ENCODE results near the gene STAG1.
"Not testable (repeated sequence)": the region's sequence is repeated elsewhere in the genome, so short reads cannot be mapped to it uniquely, and the experiment has no call there.

Gene STAG1

DNA sequence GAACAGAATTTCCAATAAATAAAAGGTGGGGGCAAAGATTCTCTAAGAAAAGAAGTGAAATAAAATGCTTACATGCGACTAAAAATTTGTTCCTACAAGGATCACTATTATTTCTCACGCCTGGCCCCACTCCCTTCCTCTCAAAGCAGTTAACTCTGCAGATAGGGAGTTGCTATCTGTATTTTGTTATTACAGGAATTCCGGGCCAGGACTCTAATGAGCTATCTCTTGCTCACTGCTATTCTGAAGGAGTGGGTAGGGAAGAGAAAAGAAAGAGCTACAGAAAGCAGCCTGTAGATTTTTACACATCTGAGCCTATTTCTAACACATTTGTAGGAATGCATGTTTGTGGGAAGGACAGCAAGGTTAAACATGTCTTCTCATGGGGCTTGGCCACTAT, 361.6 kb downstream of the STAG1 start:
- DNase-seq (ENCODE audit: low read depth) = no peak

DNA sequence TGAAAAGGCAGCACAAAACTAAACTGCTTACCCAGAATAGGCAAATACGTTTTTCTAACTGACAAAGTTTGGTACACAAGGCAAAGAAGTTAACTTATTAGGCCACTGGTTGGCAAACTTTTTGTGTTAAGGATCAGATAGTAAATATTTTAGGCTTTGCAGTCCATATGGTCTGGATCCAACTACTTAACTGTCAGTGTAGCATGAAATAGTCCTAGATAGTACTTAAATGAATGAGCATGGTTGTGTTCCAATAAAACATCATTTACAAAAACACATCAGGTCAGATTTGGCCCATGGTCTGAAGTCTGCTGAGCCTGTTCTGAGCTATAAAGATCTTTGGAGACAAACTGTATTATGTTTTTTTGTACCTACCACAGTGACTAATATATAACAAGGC, 365.1 kb downstream of the STAG1 start:
- no peak for DNase-seq (ENCODE audit: low read depth)

DNA sequence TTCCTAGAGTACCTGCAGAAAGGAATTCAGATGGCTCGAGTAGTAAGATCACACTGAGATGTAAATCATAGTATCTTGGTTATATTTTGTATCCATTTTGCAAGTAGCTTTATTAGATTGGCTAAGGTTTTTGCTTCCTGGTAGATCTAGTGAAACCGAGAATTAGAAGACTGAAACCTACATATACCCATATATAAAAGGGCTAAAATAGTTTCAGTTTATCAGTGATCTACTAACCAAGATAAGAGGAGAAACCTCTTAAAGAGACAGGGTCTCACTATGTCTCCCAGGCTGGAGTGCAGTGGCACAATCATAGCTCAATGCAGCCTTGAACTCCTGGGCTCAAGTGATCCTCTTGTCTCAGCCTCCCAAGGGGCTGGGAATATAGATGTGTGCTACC, 366.7 kb downstream of the STAG1 start:
- no peak for DNase-seq (ENCODE audit: low read depth)

DNA sequence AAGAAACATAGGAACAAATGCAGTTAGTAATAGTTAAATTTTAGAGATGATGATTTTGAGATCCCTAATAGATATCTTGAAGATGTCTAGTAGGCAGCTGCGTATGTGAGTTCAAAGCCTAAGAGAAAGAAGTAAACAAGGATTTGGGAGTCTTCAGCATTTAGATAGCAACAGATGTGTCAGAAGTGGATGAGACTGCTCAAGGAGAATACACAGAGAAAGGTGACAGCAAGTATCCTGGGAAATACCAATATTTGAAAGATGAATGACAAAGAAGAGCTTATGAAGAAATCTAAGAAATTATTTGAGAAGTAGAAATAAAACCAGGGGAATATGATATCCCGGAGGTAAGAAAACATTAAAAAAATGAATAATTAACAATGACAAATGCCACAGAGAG, 371.1 kb downstream of the STAG1 start:
- DNase-seq (ENCODE audit: low read depth) = no peak

DNA sequence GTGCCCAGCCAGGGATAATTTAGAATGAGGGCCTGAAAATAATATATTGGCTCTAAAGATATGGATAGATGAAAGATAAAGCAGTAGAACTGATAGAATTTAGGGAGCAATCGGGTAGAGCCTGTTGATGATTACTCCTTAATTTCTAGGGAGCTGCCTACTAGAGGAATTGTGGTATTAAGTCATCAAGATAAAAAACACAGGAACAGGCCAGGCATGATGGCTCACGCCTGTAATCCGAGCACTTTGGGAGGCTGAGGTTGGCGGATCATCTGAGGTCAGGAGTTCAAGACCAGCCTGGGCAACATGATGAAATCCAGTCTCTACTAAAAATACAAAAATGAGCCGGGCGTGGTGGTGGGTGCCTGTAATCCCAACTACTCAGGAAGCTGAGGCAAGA, 371.6 kb downstream of the STAG1 start:
- no peak for DNase-seq (ENCODE audit: low read depth)

DNA sequence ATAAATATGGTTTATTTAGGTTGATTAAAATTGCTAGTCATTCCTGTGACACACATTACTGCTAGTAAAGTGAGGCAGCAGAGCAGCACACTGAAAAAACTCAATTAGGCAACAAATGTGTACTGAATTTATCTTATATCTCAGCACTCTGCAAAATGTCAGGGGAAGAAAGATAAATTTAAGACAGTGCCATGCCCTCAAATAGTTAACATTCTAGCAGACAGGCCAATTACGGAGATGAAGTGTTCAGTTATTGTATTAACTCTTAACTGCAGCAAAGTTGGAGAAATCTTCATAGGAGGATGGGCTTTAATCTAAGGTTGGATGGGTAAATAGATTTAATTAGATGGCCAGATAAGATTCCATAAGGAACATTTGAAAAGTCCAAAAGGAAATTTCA, 374.2 kb downstream of the STAG1 start:
- DNase-seq (ENCODE audit: low read depth) = no peak

DNA sequence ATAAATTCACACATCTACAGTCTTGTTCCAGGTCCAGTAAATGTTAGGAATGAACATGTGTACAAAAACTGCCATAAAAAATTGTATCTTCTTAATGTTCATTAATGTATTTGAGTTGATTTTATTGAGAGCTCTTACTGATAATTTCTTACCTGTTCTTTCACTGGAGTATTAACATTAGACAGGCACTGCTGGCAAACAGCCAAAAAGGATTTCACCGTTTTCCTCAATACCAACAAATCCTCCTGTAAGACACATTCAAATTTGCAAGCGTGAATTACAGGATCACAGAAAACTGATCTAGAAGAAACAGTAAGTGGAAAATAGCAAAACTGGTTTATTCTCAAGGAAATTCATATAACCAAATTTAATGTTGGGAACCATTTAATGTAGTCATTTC, 374.7 kb downstream of the STAG1 start:
- no peak for DNase-seq (ENCODE audit: low read depth)

DNA sequence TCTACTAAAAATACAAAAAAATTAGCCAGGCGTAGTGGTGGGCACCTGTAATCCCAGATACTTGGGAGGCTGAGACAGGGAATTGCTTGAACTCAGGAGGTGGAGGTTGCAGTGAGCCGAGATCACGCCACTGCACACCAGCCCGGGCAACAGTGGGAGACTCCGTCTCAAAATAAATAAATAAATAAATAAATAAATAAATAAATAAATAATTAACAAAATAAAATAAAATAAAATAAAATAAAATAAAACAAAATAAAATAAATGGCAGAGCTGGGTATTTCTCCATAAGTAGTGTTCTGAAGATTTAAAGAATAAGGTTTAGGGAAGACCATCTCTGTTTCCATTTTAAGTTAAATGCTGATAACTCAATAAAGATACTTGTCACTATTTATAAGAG, 376.4 kb downstream of the STAG1 start:
- DNase-seq (ENCODE audit: low read depth) = not testable (repeated sequence)

DNA sequence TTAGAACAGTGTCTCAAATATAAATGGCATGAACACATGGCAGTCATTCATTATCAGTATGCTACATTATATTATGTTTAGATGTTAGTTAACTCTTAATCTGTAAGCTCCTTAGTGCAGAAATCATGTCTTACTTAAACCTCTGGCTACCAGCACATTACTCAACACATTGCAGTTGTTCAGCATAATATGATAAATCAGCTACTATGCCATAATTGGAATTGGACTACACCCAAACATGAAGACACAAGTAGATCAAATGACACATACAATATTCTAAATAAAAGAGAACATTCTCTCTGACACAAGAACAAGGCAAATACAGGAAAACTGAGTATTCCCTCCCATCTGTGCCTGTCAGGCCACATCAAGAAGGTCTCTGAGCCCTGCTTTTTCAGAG, 385.9 kb downstream of the STAG1 start:
- no peak for DNase-seq (ENCODE audit: low read depth)

DNA sequence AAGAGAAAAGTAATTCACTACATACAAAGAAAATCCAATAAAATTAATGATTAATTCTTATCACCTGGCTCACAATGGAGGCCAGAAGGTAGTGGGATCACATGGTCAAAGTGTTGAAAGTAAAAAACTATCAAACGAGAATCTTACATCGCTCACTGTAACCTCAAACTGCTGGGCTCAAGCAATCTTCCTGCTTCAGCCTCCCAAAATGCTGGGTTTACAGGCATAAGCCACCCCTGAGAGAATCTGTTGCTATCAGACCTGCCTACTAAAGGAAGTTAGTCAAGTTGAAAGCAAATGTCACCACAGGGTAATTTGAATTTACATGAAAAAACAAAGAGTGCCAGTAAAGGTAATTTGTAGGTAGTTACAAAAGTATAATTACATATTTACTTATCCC, 398.7 kb downstream of the STAG1 start:
- DNase-seq (ENCODE audit: low read depth) = no peak

DNA sequence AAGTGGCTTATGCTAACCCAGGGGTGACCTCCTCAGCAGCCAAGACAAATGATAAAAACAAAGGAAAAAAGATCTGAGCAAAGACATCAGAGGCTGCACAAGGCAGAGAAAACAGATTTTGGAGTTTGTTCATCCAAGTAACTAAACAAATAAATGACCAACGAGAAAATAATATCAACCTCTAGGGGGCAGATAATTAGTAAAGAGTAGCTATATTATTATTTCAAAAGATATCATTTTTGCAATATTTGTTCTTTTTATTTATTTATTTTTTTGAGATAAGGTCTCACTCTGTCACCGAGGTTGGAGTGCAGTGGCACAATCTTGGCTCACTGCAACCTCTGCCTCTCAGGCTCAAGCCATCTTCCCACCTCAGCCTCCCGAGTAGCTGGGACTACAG, 400.3 kb downstream of the STAG1 start:
- DNase-seq (ENCODE audit: low read depth) = no peak

DNA sequence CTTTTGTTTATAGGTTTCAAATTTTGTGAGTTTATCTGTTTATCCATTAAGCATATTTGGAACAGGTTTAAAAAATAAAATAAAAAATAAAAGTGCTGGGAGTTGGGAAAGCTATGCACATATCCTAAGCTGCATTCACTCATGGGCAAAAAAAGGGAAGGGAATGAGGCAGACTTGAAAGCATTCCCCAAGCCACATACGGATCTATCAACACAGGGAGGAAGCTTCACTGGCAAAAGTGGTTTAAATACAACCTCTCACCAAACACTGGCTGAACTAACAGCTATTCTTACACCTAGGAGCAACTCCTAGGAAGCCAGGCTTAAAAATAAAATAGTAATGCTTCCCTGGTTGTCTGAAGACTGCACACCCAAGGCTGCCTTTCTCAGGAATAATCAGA, 400.8 kb downstream of the STAG1 start:
- DNase-seq (ENCODE audit: low read depth) = no peak

DNA sequence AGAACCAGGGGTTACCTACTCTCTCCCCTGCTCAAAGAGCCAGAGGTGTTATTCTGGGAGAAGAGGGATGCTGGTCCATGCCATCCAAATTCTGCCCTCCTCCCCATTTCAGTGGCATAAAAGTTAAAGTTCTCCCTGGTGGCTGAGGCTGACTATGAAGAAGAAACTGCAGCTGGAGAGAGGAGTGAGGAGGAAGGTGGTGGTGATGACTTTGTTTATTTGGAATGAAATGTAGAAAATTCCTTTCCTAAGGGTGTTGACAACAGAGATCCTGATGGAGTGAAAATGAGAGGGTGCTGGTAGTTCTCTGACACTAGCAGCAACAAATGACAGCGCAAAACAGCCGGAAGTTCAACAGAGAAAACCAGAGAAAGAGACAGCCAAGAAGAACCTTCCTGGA, 401.6 kb downstream of the STAG1 start:
- DNase-seq (ENCODE audit: low read depth) = no peak

DNA sequence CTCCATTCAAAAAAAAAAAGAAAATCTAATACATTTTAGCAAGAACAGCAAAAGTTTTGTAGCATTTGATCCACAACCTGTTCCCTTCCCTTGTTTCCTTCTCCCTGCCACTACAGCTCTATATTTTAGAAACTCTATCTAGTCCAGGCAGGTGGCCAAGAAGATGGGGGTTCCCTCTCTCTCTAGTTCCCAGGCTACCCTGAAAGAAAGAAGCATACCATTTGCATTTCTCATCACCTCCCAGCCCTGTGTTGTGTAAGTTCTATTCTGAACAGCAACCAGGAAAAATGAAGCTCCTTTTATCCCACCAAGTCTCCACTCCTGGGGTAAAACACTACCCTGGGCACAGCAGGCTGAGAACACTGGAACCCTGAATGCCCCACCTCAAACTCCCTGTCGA, 402.0 kb downstream of the STAG1 start:
- DNase-seq (ENCODE audit: low read depth) = no peak

DNA sequence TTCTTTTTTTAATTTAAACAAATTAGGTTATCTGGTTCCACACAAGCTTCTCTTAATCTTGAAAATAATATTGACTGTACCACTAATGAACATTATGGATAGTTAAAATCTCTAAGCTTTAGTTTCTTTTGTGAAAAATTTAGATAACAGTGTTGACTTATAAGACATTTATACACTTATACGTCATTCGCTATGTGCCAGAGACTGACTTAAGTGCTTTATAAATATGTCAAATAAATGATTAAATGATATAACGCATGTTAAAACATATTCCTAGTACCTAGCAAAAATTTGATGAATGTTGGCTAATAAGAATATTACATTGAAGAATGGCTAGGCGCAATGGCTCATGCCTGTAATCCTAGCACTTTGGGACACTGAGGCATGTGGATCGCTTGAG, 405.7 kb downstream of the STAG1 start:
- DNase-seq (ENCODE audit: low read depth) = no peak

DNA sequence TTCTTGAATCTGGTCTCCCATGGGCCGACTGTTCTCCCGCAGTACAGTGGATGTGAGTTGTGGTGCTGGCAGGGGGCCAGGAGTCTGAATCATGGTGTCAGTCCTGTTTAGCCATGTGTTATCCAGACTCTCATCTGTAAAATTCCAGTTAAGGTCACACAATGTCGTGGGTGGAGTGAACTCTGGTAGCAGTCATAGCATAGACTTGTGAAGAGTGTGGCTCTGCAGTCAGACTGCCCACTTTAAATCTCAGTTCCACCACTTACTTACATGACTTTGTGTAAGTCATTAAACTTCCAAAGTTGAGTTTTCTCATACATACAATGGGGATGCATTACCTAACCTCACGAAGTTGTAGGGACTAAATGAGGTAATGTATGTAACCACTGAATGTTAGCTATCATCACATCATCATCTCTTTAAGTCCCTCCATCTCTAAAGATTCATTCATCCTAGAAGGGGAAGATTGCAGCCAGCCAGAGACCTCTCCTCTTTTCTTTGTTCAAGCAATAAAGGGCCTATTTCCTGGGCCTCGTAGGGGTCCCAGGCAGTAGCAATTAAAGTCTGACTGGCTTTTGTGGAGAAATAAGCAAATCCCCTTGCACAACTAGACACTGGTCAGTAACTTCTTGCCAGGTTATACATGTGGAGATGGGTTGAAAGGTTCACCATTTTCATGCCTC, 408.2 kb downstream of the STAG1 start:
- DNase-seq (ENCODE audit: low read depth) = no peak

DNA sequence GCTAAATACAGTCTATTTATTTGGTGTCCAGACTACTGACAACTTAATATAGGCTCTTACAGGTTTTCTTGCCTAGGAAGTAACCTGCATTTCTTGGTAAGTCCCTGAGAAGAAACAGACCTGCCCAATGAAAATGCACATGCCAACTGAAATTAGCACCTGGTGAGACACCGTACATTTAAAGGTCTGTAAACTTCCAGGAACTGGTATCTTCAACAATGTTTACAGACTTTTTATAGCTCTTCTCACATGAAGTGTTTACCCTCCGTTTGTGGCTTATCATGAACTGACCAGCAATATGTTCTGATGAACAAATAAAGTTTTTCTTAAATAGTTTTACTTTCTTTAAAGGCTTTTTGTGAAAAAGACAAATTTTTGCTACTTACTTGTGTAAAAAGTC, 408.7 kb downstream of the STAG1 start:
- no peak for DNase-seq (ENCODE audit: low read depth)

DNA sequence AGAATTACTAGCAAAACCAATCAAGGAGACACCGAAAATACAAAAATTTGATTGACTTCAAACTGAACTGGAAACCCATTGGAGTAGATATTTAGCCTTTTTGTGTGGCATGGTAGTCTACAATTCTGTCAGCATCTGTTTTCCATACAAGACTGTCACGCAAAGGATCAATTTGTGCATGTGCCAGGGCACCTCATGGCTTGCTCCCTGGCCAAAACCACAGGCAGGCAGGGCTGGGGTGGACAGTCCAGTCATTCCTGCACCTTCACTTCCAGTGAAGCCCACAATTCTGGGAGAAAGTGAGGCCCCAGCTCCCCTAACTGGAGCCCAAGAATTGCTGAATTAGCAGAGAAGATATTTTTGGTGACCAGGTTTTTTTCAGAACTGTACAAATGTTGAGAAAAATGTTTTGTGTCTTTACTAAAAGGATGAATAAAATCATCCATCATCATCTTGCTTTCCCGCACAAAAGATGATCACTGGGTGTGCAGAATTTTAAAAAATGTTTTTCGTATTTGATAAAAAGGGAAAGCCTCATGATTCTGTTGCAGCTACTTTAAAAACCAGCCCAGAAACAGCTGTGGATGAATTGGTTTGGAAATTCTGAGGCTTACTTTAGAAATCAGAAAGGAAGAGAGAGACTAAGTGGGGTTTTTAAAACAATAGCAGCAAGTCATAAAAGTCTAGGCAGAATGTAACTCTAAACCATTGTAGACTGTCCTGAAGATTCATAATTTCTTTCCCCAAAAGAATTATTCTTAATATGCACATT, 415.7 kb downstream of the STAG1 start:
- no peak for DNase-seq (ENCODE audit: low read depth)

DNA sequence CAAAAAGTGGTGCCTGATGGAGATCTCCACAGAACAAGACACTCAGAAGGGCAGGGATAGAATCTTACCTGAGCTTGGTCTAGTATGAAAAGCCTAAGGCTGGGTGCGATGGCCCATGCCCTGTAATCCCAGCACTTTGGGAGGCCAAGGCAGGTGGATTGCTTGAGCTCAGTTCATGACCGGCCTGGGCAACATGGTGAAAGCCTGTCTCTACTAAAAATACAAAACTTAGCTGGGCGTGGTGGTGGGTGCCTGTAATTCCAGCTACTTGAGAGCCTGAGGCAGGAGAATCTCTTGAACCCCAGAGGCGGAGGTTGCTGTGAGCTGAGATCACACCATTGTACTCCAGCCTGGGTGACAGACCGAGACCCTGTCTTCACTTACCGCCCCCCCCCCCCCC, 417.5 kb downstream of the STAG1 start:
- DNase-seq (ENCODE audit: low read depth) = not testable (repeated sequence)

DNA sequence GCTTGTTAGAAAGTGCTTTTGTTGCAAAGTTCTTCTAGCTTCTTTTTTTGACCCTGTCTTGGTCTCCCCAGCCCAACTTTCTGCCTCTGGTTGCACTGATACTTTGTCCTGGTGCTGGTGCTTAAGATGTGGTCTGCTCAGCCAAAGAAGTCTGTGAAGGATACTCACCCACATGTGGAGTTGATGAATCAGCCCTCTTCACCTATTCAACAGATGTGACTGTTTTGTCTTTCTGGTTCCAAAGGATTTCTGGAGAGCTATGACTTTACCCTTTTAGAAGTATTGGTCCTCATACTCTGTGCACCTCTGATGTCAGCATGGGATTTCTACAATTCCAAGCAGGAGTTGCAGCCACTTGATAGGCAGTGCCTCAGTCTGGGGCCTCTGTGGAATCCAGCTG, 418.0 kb downstream of the STAG1 start:
- DNase-seq (ENCODE audit: low read depth) = no peak

DNA sequence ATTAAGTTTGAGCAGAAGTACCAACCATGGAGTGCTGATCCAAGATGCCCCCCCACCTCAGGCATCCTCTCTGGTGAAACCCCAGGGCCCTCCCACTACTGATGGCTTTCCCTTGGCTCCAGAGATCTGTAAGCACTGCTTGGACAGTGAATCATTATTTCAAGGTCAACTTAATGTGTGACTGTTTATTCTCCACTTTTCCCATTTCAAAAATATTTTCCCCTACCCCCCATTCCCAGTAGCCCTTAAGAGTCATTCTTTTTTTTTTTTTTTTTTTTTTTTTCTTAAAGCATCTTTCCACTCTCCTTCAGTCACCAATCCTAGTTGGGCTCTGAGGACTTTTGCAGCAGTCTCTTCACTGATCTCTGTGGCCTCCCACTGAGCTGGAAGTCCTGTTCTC, 419.4 kb downstream of the STAG1 start:
- DNase-seq (ENCODE audit: low read depth) = no peak

DNA sequence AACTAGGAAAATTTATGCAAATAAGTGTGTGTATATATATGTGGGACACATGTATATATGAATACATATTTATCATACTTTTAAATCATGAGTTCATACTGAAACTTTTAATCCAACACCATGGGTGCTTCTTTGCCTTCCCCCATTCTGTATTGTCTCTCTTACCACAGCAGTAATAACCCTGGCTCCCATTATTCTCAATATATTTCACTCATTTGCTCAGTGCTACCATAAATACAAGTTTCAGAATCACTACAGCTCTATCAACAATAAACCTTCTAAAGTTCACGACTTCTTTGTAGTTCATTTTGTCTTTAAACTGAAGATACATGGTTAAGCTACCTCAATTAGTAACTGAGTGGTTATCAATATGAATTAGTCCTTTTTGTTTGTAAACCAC, 419.9 kb downstream of the STAG1 start:
- no peak for DNase-seq (ENCODE audit: low read depth)

DNA sequence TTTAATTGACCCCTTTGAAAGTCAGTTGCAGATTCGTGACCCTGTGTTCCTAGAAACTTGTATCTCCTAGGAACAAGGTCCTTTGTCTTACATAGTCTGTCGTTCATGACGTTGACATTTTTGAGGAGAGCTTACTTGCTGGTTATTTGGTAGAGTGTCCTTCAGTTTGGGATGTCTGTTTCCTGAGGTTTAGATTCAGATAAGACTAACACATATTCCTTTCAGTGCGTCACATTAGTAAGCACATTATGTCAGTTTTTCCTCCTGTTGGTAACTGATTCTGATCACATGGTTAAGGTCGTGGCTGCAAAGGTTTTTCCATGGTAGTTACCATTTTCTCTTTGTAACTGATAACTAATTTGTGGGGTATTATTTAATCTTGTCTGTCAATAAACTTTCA, 421.3 kb downstream of the STAG1 start:
- no peak for DNase-seq (ENCODE audit: low read depth)

DNA sequence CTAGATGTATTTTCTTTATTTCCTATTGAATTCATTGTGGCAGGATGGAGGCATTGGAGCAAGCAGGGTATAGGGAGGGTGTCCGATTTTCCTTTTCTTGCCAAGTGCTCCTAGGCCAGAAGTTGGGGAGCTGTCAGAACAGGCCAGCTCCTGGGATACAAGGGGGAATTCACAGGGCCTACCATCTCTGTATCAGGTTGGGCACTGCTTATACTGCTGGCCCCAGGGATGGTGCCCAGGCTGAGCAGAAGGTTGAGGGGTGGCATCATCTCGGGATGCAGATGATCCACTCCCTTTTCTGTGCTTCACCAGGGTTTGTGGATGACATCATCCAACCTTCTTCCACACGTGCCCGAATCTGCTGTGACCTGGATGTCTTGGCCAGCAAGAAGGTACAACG, 422.6 kb downstream of the STAG1 start:
- DNase-seq (ENCODE audit: low read depth) = no peak

Measured in stimulated activated CD4-positive, alpha-beta T cell treated with anti-CD3 and anti-CD28 coated beads, Interleukin-2, amount 100 ng/mL, for 4 hours (primary cell).